SK-N-SH (cell line): ENCODE measurements around the gene PRKAR1A. TPM values are rescaled to one million over a fixed set of nuclear protein-coding genes. Genes with fewer than 3 reads are reported as not detected.

Source experiments
- CTCF ChIA-PET: fragments of 300-600, 350-600 bp; formaldehyde crosslinking; extraction: SDS; loops from one replicate; lab custom pipeline; 2021; lab: Yijun Ruan, JAX
- POLR2A ChIA-PET: fragments of 350-600 bp; sonication (Branson Sonifier 250); formaldehyde crosslinking; extraction: SDS; loops from one replicate; lab custom pipeline; 2020; ENCODE audit warnings: antibody characterized with exemption, inconsistent platforms; lab: Yijun Ruan, JAX
- DNase-seq: peaks from one replicate; pipeline ENCODE4 v3.0.0; 2012
- H2AFZ ChIP-seq: fragments of 200-600 bp; sonication (generic); 2 replicates; pipeline ENCODE4 v1.8.1; 2016; ENCODE audit warnings: antibody characterized with exemption, mild to moderate bottlenecking, low read depth
- H3F3A ChIP-seq: fragments of 200-600 bp; sonication (generic); replicated peaks from 2 replicates; pipeline ENCODE3; 2016; ENCODE audit warnings: antibody characterized with exemption, mild to moderate bottlenecking; ENCODE audit not compliant: insufficient read depth
- H3K27ac ChIP-seq, 2 experiments: fragments of 200-500 bp in 1 of 2; fragments of 200-600 bp in 1 of 2; sonication (Bioruptor generic) in 1 of 2; sonication (generic), shearing (Covaris generic) in 1 of 2; 2 replicates each; pipeline versions ENCODE4 v1.5.1 to v1.6.1; 2014 to 2016; ENCODE audit warnings: low read depth in 2 of 2, inconsistent platforms in 1 of 2, low read length in 1 of 2, mild to moderate bottlenecking in 1 of 2, mixed read lengths in 1 of 2
- H3K27me3 ChIP-seq: fragments of 200-600 bp; sonication (generic), shearing (Covaris generic); 2 replicates; pipeline ENCODE4 v1.6.1; 2016; ENCODE audit warnings: mixed run types; ENCODE audit not compliant: insufficient read depth
- H3K36me3 ChIP-seq, 2 experiments: fragments of 200-500 bp in 1 of 2; fragments of 200-600 bp in 1 of 2; sonication (Bioruptor generic) in 1 of 2; sonication (generic) in 1 of 2; replicated peaks in 1 of 2; 2 replicates each; pipeline versions ENCODE3 to v1.5.1; 2014 to 2016; ENCODE audit warnings: low read length in 1 of 2, mild to moderate bottlenecking in 1 of 2; ENCODE audit not compliant: insufficient read depth in 2 of 2, control insufficient read depth in 1 of 2
- H3K4me1 ChIP-seq, 2 experiments: fragments of 200-500 bp in 1 of 2; fragments of 200-600 bp in 1 of 2; sonication (Bioruptor generic) in 1 of 2; sonication (generic), shearing (Covaris generic) in 1 of 2; 2 replicates each; pipeline versions ENCODE4 v1.5.1 to v1.6.1; 2014 to 2016; ENCODE audit warnings: low read depth in 1 of 2, low read length in 1 of 2, mixed run types in 1 of 2; ENCODE audit not compliant: insufficient read depth in 2 of 2, control insufficient read depth in 1 of 2
- H3K4me2 ChIP-seq: fragments of 200-600 bp; sonication (generic), shearing (Covaris generic); 2 replicates; pipeline ENCODE4 v1.6.1; 2017; ENCODE audit warnings: mixed run types
- H3K4me3 ChIP-seq, 2 experiments: fragments of 200-500 bp in 1 of 2; fragments of 200-600 bp in 1 of 2; sonication (Bioruptor generic) in 1 of 2; sonication (generic), shearing (Covaris generic) in 1 of 2; 2 replicates each; pipeline versions ENCODE4 v1.5.1 to v1.8.1; 2014 to 2016; ENCODE audit warnings: low read depth in 2 of 2, inconsistent platforms in 1 of 2, low read length in 1 of 2, mild to moderate bottlenecking in 1 of 2, mixed read lengths in 1 of 2, moderate library complexity in 1 of 2
- H3K79me2 ChIP-seq: fragments of 200-600 bp; sonication (generic); 2 replicates; pipeline ENCODE4 v1.8.1; 2017; ENCODE audit warnings: mild to moderate bottlenecking; ENCODE audit not compliant: insufficient read depth
- H3K9ac ChIP-seq: fragments of 200-600 bp; sonication (generic); 2 replicates; pipeline ENCODE4 v1.6.1; 2017; ENCODE audit warnings: mixed run types
- H3K9me2 ChIP-seq: fragments of 200-600 bp; sonication (generic); 2 replicates; pipeline ENCODE4 v1.6.1; 2017; ENCODE audit warnings: mixed run types
- H3K9me3 ChIP-seq: fragments of 200-600 bp; sonication (generic); 2 replicates; pipeline ENCODE4 v1.6.1; 2017; ENCODE audit warnings: mixed run types, mild to moderate bottlenecking, moderate library complexity
- H4K20me1 ChIP-seq: fragments of 200-600 bp; sonication (generic); 2 replicates; pipeline ENCODE4 v1.6.1; 2017; ENCODE audit warnings: mild to moderate bottlenecking, mixed run types; ENCODE audit not compliant: insufficient read depth
- ELF1 ChIP-seq: IDR thresholded peaks from 2 replicates; pipeline ENCODE4 v1.4.0; 2012
- EP300 ChIP-seq, 2 experiments: IDR thresholded peaks; 2 replicates each; pipeline versions ENCODE4 v1.4.0 to v1.6.1; 2012; ENCODE audit warnings: borderline replicate concordance in 1 of 2, low read depth in 1 of 2, low read length in 1 of 2
- FOSL2 ChIP-seq: IDR thresholded peaks from 2 replicates; pipeline ENCODE4 v1.4.0; 2012; ENCODE audit warnings: low read depth, mild to moderate bottlenecking, moderate library complexity, borderline replicate concordance
- FOXM1 ChIP-seq: IDR thresholded peaks from 2 replicates; pipeline ENCODE4 v1.4.0; 2012; ENCODE audit warnings: low read depth, mild to moderate bottlenecking
- GABPA ChIP-seq: IDR thresholded peaks from 2 replicates; pipeline ENCODE4 v1.4.0; 2012; ENCODE audit warnings: low read depth, mild to moderate bottlenecking
- JUND ChIP-seq: IDR thresholded peaks from 2 replicates; pipeline ENCODE4 v1.4.0; 2012
- MEF2A ChIP-seq: IDR thresholded peaks from 2 replicates; pipeline ENCODE4 v1.4.0; 2012; ENCODE audit warnings: low read depth, borderline replicate concordance
- MXI1 ChIP-seq: IDR thresholded peaks from 2 replicates; pipeline ENCODE4 v1.6.1; 2012; ENCODE audit warnings: mild to moderate bottlenecking, low read depth, low read length, improper control_type of control experiment
- NFIC ChIP-seq: IDR thresholded peaks from 2 replicates; pipeline ENCODE4 v1.4.0; 2012; ENCODE audit warnings: borderline replicate concordance
- POLR2AphosphoS5 ChIP-seq: IDR thresholded peaks from 2 replicates; pipeline ENCODE4 v1.6.1; 2012; ENCODE audit warnings: low read depth, low read length
- RCOR1 ChIP-seq: fragments of 150-350 bp; IDR thresholded peaks from 2 replicates; pipeline ENCODE4 v1.6.1; 2017; ENCODE audit warnings: antibody characterized with exemption, low read length
- RFX5 ChIP-seq: IDR thresholded peaks from 2 replicates; pipeline ENCODE4 v1.6.1; 2012; ENCODE audit warnings: mild to moderate bottlenecking, improper control_type of control experiment, low read length
- RXRA ChIP-seq: IDR thresholded peaks from 2 replicates; pipeline ENCODE4 v1.4.0; 2012; ENCODE audit warnings: low read depth, mild to moderate bottlenecking, borderline replicate concordance
- SIN3A ChIP-seq: IDR thresholded peaks from 2 replicates; pipeline ENCODE4 v1.6.1; 2012; ENCODE audit warnings: low read depth, mild to moderate bottlenecking, low read length, moderate library complexity, borderline replicate concordance
- TAF1 ChIP-seq: IDR thresholded peaks from 2 replicates; pipeline ENCODE4 v1.6.1; 2012; ENCODE audit warnings: low read depth, mild to moderate bottlenecking, low read length, moderate library complexity, borderline replicate concordance
- WGBS: methylation state at CpG from one replicate; pipeline ENCODE4 v1.1.6; 2017; ENCODE audit warnings: low lambda C conversion rate; 5-methylcytosine and 5-hydroxymethylcytosine counted together
- polyA plus RNA-seq, 3 experiments: library from polyadenylated mRNA; depleted of rRNA; stranded (reverse); fragments of >200 nt; gene quantifications; 2 replicates each; pipeline ENCODE4 v1.2.3, GENCODE V29; 2012
- TF ChIP-seq, protein P1 (sequence below): fragments of 150-350 bp; IDR thresholded peaks from 2 replicates; pipeline ENCODE4 v1.6.1; 2016; ENCODE audit warnings: mild to moderate bottlenecking, low read depth, low read length
- TF ChIP-seq, protein P2 (sequence below): IDR thresholded peaks from 2 replicates; pipeline ENCODE4; 2012
- TF ChIP-seq, protein P3 (sequence below): fragments of 150-350 bp; IDR thresholded peaks from 2 replicates; pipeline ENCODE4 v1.6.1; 2017; ENCODE audit warnings: antibody characterized with exemption, low read length, low read depth, borderline replicate concordance
- TF ChIP-seq, protein P4 (sequence below): fragments of 200-600 bp; sonication (generic); IDR thresholded peaks from 2 replicates; pipeline ENCODE4 v1.6.1; 2017; ENCODE audit warnings: antibody characterized with exemption, mild to moderate bottlenecking, moderate library complexity

Gene PRKAR1A
- polyA plus RNA-seq, 1 of the 3 experiments (the other 2 are of a cell fraction), result 195 TPM

DNA sequence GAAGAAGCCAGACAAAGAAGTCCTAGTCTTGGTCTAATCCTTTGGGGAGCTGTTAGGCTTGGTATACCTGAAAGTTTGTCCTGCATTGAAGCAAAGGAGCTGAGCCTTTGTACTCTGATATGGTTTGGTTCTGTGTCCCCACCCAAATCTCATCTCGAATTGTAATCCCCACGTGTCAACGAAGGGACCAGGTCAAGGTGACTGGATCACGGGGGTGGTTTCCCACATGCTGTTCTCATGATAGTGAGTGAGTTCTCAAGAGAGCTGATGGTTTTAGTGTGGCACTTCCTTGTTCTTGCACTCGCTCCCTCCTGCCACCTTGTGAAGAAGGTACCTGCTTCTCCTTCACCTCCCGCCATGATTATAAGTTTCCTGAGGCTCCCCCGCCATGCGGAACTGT, 55.4 kb downstream of the PRKAR1A start:
- Histone ChIP-seq H3K36me3 (no peaks in the 10 kb centered on the region), H3K79me2 (no peaks in the 10 kb centered on the region), H3K9me3 (no peaks in the 10 kb centered on the region), H3K9me2 (no peaks in the 10 kb centered on the region), H4K20me1 (no peaks in the 10 kb centered on the region), H2AFZ (no peak overlapping the region), H3K9ac (no peak overlapping the region), H3K4me2 (no peak overlapping the region), H3F3A (no peaks in the 10 kb centered on the region), H3K4me1 (no peaks in the 10 kb centered on the region), H3K4me3 (no peak overlapping the region), H3K27me3 (no peaks in the 10 kb centered on the region), H3K27ac (no peak overlapping the region)
- ChIA-PET CTCF (interaction anchor here (1.6 kb wide), 1 partner anchor 14 kb away, joined by 3 read pairs; no protein-coding TSS in a partner anchor), POLR2A (no interaction called here)
- WGBS, result 43% methylated on average over 8 of the region's 8 CpGs
- no peak for DNase-seq
- no peak for TF ChIP-seq RCOR1
- TF ChIP-seq RXRA, result no peak
- TF ChIP-seq EP300 (IDR thresholded peaks at IDR 0.05; ENCODE audit: borderline replicate concordance in 1 of 2, low read depth in 1 of 2, low read length in 1 of 2), result no peak
- no peak for TF ChIP-seq FOXM1
- no peak for TF ChIP-seq RFX5
- TF ChIP-seq, protein P1, sequence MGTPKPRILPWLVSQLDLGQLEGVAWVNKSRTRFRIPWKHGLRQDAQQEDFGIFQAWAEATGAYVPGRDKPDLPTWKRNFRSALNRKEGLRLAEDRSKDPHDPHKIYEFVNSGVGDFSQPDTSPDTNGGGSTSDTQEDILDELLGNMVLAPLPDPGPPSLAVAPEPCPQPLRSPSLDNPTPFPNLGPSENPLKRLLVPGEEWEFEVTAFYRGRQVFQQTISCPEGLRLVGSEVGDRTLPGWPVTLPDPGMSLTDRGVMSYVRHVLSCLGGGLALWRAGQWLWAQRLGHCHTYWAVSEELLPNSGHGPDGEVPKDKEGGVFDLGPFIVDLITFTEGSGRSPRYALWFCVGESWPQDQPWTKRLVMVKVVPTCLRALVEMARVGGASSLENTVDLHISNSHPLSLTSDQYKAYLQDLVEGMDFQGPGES, result no peak
- TF ChIP-seq FOSL2, result no peak
- TF ChIP-seq POLR2AphosphoS5, result no peak
- TF ChIP-seq, protein P2, sequence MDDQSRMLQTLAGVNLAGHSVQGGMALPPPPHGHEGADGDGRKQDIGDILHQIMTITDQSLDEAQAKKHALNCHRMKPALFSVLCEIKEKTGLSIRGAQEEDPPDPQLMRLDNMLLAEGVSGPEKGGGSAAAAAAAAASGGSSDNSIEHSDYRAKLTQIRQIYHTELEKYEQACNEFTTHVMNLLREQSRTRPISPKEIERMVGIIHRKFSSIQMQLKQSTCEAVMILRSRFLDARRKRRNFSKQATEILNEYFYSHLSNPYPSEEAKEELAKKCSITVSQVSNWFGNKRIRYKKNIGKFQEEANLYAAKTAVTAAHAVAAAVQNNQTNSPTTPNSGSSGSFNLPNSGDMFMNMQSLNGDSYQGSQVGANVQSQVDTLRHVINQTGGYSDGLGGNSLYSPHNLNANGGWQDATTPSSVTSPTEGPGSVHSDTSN, result no peak
- TF ChIP-seq, protein P3, sequence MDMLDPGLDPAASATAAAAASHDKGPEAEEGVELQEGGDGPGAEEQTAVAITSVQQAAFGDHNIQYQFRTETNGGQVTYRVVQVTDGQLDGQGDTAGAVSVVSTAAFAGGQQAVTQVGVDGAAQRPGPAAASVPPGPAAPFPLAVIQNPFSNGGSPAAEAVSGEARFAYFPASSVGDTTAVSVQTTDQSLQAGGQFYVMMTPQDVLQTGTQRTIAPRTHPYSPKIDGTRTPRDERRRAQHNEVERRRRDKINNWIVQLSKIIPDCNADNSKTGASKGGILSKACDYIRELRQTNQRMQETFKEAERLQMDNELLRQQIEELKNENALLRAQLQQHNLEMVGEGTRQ, result no peak
- no peak for TF ChIP-seq MEF2A
- TF ChIP-seq ELF1, result no peak
- no peak for TF ChIP-seq JUND

DNA sequence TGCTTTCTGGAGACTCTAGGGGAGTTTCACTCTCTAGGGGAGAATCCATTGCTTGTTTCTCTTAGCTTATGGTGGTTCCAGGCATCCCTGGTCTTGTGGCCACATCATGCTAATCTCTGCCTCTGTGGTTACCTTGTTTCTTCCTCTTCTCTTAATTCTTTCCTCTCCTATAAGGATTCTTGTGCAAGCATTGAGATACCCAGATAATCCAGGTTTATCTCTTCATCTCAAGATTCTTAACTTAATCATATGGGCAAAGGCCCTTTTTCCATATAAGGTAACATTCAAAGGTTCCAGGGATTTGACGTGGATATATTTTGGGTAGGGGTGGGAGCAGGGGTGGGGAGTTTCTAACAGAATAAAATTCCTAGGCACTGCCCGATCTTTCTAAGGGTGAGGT, 56.4 kb downstream of the PRKAR1A start:
- Histone ChIP-seq H3K9me2 (no peaks in the 10 kb centered on the region), H3K4me3 (no peak overlapping the region), H3K79me2 (no peaks in the 10 kb centered on the region), H3K4me1 (no peaks in the 10 kb centered on the region), H3K27me3 (no peaks in the 10 kb centered on the region), H3K36me3 (no peaks in the 10 kb centered on the region), H2AFZ (no peak overlapping the region), H3K9ac (no peak overlapping the region), H3K9me3 (no peaks in the 10 kb centered on the region), H4K20me1 (no peaks in the 10 kb centered on the region), H3F3A (no peaks in the 10 kb centered on the region), H3K4me2 (no peak overlapping the region), H3K27ac (no peak overlapping the region)
- ChIA-PET CTCF (interaction anchor here (1.6 kb wide), 1 partner anchor 8 kb away, joined by 4 read pairs; no protein-coding TSS in a partner anchor), POLR2A (no interaction called here)
- WGBS, result 30% methylated on average over 2 of the region's 2 CpGs
- TF ChIP-seq, protein P4, sequence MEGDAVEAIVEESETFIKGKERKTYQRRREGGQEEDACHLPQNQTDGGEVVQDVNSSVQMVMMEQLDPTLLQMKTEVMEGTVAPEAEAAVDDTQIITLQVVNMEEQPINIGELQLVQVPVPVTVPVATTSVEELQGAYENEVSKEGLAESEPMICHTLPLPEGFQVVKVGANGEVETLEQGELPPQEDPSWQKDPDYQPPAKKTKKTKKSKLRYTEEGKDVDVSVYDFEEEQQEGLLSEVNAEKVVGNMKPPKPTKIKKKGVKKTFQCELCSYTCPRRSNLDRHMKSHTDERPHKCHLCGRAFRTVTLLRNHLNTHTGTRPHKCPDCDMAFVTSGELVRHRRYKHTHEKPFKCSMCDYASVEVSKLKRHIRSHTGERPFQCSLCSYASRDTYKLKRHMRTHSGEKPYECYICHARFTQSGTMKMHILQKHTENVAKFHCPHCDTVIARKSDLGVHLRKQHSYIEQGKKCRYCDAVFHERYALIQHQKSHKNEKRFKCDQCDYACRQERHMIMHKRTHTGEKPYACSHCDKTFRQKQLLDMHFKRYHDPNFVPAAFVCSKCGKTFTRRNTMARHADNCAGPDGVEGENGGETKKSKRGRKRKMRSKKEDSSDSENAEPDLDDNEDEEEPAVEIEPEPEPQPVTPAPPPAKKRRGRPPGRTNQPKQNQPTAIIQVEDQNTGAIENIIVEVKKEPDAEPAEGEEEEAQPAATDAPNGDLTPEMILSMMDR, result no peak
- TF ChIP-seq TAF1 (no peak), GABPA (no peak), RCOR1 (no peak), RFX5 (no peak), MEF2A (no peak), MXI1 (no peak), NFIC (no peak), RXRA (no peak), SIN3A (no peak)
- DNase-seq, result no peak
